Midbrain (tissue), 1 donor: Measurements from ENCODE around the gene SLAMF9.

Experiments
- DNase-seq: peaks from one replicate; lab custom pipeline; 2025; lab: John Stamatoyannopoulos, UW

SLAMF9 gene

GRCh38 chr1:159945483-159946241, 8.4 kb downstream of the SLAMF9 start, which contains the start of gene IGSF9:
TSS of gene IGSF9 (minus strand) at chr1:159945613. CDS start at chr1:159943454, 2,159 bp downstream.
- peak; percentile 66 for DNase-seq

- no peak for DNase-seq
Observed at GRCh38 chr1:159944623-159945455, 9.2 kb downstream of the SLAMF9 start.

GRCh38 chr1:159943908-159944622, 10.0 kb downstream of the SLAMF9 start:
- DNase-seq: no peak

- DNase-seq: no peak
Observed at GRCh38 chr1:159943278-159943640, 10.8 kb downstream of the SLAMF9 start.

GRCh38 chr1:159942632-159943277, 11.3 kb downstream of the SLAMF9 start:
- DNase-seq: no peak

- no peak for DNase-seq
Observed at GRCh38 chr1:159941591-159942560, 12.2 kb downstream of the SLAMF9 start.

- no peak for DNase-seq
Observed at GRCh38 chr1:159941141-159941540, 12.9 kb downstream of the SLAMF9 start.

GRCh38 chr1:159940006-159940620, 13.9 kb downstream of the SLAMF9 start:
- DNase-seq: no peak

GRCh38 chr1:159939678-159940002, 14.4 kb downstream of the SLAMF9 start:
- DNase-seq: no peak

GRCh38 chr1:159938905-159939677, 14.9 kb downstream of the SLAMF9 start:
- DNase-seq: no peak

- no peak for DNase-seq
Observed at GRCh38 chr1:159938211-159938852, 15.7 kb downstream of the SLAMF9 start.

- no peak for DNase-seq
Observed at GRCh38 chr1:159937054-159937750, 16.8 kb downstream of the SLAMF9 start.

GRCh38 chr1:159936273-159936904, 17.6 kb downstream of the SLAMF9 start:
- peak; percentile 9 for DNase-seq

- DNase-seq: no peak
Observed at GRCh38 chr1:159935719-159936272, 18.2 kb downstream of the SLAMF9 start.

- no peak for DNase-seq
Observed at GRCh38 chr1:159935305-159935704, 18.7 kb downstream of the SLAMF9 start.

GRCh38 chr1:159934136-159935039, 19.6 kb downstream of the SLAMF9 start:
- no peak for DNase-seq

GRCh38 chr1:159933347-159933746, 20.7 kb downstream of the SLAMF9 start:
- DNase-seq: no peak
